HL-60 (cell line): ENCODE data around the gene HS3ST3A1.

Source experiments
- GABPA ChIP-seq: IDR thresholded peaks from 2 replicates; pipeline ENCODE4 v1.6.1; 2012; ENCODE audit warnings: low read depth
- POLR2AphosphoS5 ChIP-seq: IDR thresholded peaks from 2 replicates; pipeline ENCODE4 v1.6.1; 2012; ENCODE audit warnings: low read depth
- SPI1 ChIP-seq: IDR thresholded peaks from 2 replicates; pipeline ENCODE4 v1.6.1; 2012; ENCODE audit warnings: low read depth, mild to moderate bottlenecking, borderline replicate concordance
- TF ChIP-seq, protein P1 (sequence below): IDR thresholded peaks from 2 replicates; pipeline ENCODE4 v1.6.1; 2012; ENCODE audit warnings: low read depth; ENCODE audit not compliant: insufficient replicate concordance
- TF ChIP-seq, protein P2 (sequence below): IDR thresholded peaks from one replicate; pipeline ENCODE4 v1.5.1; 2011; ENCODE audit warnings: low read length, control low read depth, inconsistent platforms; ENCODE audit not compliant: insufficient read depth

DNA sequence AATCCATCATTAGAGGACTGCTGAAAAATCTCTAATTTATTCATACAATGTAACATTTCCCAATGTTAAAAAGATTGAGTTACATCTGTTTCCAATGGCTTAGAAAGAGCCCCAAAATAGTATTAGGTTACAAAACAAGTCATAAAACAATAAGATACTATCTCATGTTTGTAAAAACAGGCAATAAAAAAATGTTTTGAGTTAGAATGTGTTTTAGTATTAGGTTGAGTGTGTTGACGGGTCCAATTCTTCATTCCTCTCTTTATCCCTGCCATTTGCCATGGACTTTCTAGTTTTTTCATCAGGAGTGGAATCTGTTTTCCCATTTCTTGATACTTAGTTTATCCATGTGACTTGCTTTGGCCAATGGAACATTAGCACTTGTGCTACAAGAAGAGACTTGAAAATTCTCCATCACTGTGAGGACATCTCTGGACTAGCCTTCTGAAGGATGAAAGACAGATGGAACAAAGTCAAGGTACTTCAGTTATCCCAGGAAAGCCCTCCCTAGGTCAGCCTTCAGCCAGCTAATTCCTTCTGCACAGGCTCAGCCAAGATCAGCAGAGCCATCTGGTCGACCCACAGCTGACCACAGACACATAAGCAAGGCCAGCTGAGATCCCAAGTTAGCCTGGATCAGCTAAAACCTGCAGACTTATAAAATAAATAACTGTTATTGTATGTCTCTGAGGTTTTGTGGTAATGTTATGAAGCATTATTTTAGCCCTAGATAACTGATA lies 83.3 kb downstream of the HS3ST3A1 start:
- TF ChIP-seq, protein P1, sequence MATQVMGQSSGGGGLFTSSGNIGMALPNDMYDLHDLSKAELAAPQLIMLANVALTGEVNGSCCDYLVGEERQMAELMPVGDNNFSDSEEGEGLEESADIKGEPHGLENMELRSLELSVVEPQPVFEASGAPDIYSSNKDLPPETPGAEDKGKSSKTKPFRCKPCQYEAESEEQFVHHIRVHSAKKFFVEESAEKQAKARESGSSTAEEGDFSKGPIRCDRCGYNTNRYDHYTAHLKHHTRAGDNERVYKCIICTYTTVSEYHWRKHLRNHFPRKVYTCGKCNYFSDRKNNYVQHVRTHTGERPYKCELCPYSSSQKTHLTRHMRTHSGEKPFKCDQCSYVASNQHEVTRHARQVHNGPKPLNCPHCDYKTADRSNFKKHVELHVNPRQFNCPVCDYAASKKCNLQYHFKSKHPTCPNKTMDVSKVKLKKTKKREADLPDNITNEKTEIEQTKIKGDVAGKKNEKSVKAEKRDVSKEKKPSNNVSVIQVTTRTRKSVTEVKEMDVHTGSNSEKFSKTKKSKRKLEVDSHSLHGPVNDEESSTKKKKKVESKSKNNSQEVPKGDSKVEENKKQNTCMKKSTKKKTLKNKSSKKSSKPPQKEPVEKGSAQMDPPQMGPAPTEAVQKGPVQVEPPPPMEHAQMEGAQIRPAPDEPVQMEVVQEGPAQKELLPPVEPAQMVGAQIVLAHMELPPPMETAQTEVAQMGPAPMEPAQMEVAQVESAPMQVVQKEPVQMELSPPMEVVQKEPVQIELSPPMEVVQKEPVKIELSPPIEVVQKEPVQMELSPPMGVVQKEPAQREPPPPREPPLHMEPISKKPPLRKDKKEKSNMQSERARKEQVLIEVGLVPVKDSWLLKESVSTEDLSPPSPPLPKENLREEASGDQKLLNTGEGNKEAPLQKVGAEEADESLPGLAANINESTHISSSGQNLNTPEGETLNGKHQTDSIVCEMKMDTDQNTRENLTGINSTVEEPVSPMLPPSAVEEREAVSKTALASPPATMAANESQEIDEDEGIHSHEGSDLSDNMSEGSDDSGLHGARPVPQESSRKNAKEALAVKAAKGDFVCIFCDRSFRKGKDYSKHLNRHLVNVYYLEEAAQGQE, result no peak
- TF ChIP-seq, protein P2, sequence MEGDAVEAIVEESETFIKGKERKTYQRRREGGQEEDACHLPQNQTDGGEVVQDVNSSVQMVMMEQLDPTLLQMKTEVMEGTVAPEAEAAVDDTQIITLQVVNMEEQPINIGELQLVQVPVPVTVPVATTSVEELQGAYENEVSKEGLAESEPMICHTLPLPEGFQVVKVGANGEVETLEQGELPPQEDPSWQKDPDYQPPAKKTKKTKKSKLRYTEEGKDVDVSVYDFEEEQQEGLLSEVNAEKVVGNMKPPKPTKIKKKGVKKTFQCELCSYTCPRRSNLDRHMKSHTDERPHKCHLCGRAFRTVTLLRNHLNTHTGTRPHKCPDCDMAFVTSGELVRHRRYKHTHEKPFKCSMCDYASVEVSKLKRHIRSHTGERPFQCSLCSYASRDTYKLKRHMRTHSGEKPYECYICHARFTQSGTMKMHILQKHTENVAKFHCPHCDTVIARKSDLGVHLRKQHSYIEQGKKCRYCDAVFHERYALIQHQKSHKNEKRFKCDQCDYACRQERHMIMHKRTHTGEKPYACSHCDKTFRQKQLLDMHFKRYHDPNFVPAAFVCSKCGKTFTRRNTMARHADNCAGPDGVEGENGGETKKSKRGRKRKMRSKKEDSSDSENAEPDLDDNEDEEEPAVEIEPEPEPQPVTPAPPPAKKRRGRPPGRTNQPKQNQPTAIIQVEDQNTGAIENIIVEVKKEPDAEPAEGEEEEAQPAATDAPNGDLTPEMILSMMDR, result no peak
- TF ChIP-seq POLR2AphosphoS5 (no peak), GABPA (no peak), SPI1 (no peak)
